ENCODE results near the gene EXD3. TPM values are rescaled to one million over a fixed set of nuclear protein-coding genes. Genes with fewer than 3 reads are reported as not detected.
A peak's percentile ranks its signal among the peaks of the same experiment; 100 is the strongest.

EXD3 gene
- total and polyA plus RNA-seq, 8 donors: 8.1 to 57.3 (median 13.6) TPM

- TF ChIP-seq CTCF (IDR thresholded peaks at IDR 0.05): no peak
- intact Hi-C loops (cut with DNase I): no loop called here
- ATAC-seq (peak; percentile 90 to 96 (median 94)), FAIRE-seq (no peak), DNase-seq (peak; percentile 88 to 97 (median 94))
- H3K9me3 ChIP-seq: no peaks in the 10 kb centered on the region
- no peaks in the 10 kb centered on the region for H3K27me3 ChIP-seq
- H3K27ac ChIP-seq: peak overlapping the region in 3 of 4 donors; percentile 19 to 81 (median 66)
- no peak overlapping the region for H3K4me3 ChIP-seq
- H3K36me3 ChIP-seq: no peaks in the 10 kb centered on the region
- 36 to 45% methylated on average over 31 to 42 of the region's 42 CpGs for WGBS, 2 donors
- H3K4me1 ChIP-seq: peaks cover 11 to 13% (median 12%) of the 10 kb centered on the region in 3 donors
Observed at GRCh38 chr9:137435980-137436760, 13.2 kb upstream of the EXD3 start.

GRCh38 chr9:137435381-137435891 lies 12.5 kb upstream of the EXD3 start:
- peak overlapping the region in 3 of 4 donors; percentile 19 to 81 (median 66) for H3K27ac ChIP-seq
- H3K4me3 ChIP-seq: no peak overlapping the region
- H3K36me3 ChIP-seq: no peaks in the 10 kb centered on the region
- DNase-seq: peak in 2 of 6 donors; percentile 59 to 63
- H3K27me3 ChIP-seq: no peaks in the 10 kb centered on the region
- TF ChIP-seq CTCF (IDR thresholded peaks at IDR 0.05): no peak
- intact Hi-C loops (cut with DNase I): no loop called here
- peaks cover 11 to 13% (median 12%) of the 10 kb centered on the region in 3 donors for H3K4me1 ChIP-seq
- no peak for FAIRE-seq
- WGBS, 2 donors: 75 to 83% methylated on average over 20 of the region's 20 CpGs
- ATAC-seq: peak; percentile 5 to 18 (median 12)
- no peaks in the 10 kb centered on the region for H3K9me3 ChIP-seq

GRCh38 chr9:137434498-137435380 lies 11.8 kb upstream of the EXD3 start:
- DNase-seq (peak in 3 of 6 donors; percentile 56 to 82 (median 62)), FAIRE-seq (no peak), ATAC-seq (no peak)
- no peaks in the 10 kb centered on the region for H3K27me3 ChIP-seq
- H3K4me1 ChIP-seq: peaks cover 11 to 13% (median 12%) of the 10 kb centered on the region in 3 donors
- 87 to 89% methylated on average over 42 to 43 of the region's 43 CpGs for WGBS, 2 donors
- no peak overlapping the region for H3K27ac ChIP-seq
- TF ChIP-seq CTCF (IDR thresholded peaks at IDR 0.05): no peak
- H3K9me3 ChIP-seq: no peaks in the 10 kb centered on the region
- no peak overlapping the region for H3K4me3 ChIP-seq
- H3K36me3 ChIP-seq: no peaks in the 10 kb centered on the region
- intact Hi-C loops (cut with DNase I): no loop called here

GRCh38 chr9:137433916-137434431 lies 11.0 kb upstream of the EXD3 start:
- ATAC-seq: no peak
- H3K36me3 ChIP-seq: no peaks in the 10 kb centered on the region
- no peak overlapping the region for H3K27ac ChIP-seq
- H3K9me3 ChIP-seq: no peaks in the 10 kb centered on the region
- peak in 2 of 6 donors; percentile 45 to 57 for DNase-seq
- no peak for FAIRE-seq
- no peak for TF ChIP-seq CTCF (IDR thresholded peaks at IDR 0.05)
- H3K4me3 ChIP-seq: no peak overlapping the region
- no peaks in the 10 kb centered on the region for H3K27me3 ChIP-seq
- intact Hi-C loops (cut with DNase I): no loop called here
- H3K4me1 ChIP-seq: peaks cover 11 to 13% (median 12%) of the 10 kb centered on the region in 3 donors
- 87 to 93% methylated on average over 20 to 26 of the region's 26 CpGs for WGBS, 2 donors
